Tibial artery (tissue), 4 donors: Measurements from ENCODE around the gene SIK2.

Experiments used
- DNase-seq, 2 donors: peaks; one replicate each; pipeline ENCODE4 v3.0.0-alpha.2; 2019
- H3K27ac ChIP-seq, 2 donors: fragments of 200-600 bp; sonication (generic) in 1 of 2; 1 replicate in 1 of 2; 2 replicates in 1 of 2; pipeline ENCODE4 v1.5.1; 2018 to 2019; ENCODE audit warnings: mild to moderate bottlenecking in 1 of 2
- H3K27me3 ChIP-seq, 2 donors: fragments of 200-600 bp; sonication (generic) in 1 of 2; one replicate each; pipeline versions ENCODE4 v1.5.1 to v1.6.0; 2016 to 2019
- H3K36me3 ChIP-seq, 3 donors: fragments of 200-600 bp; sonication (generic) in 2 of 3; one replicate each; pipeline ENCODE4 v1.5.1; 2016 to 2019; ENCODE audit warnings: mild to moderate bottlenecking in 2 of 3
- H3K4me1 ChIP-seq, 4 donors: fragments of 200-600 bp; sonication (generic) in 2 of 4; 1 replicate in 3 of 4; 2 replicates in 1 of 4; pipeline ENCODE4 v1.5.1; 2016 to 2019
- H3K4me3 ChIP-seq, 2 donors: fragments of 200-600 bp; sonication (generic) in 1 of 2; 1 replicate in 1 of 2; 2 replicates in 1 of 2; pipeline ENCODE4 v1.5.1; 2018 to 2019; ENCODE audit warnings: mild to moderate bottlenecking in 2 of 2
- H3K9me3 ChIP-seq, 3 donors: fragments of 200-600 bp; sonication (generic) in 1 of 3; one replicate each; pipeline ENCODE4 v1.5.1; 2016 to 2019
- CTCF ChIP-seq, 2 experiments: fragments of 200-600 bp in 1 of 2; fragments of 450-650 bp in 1 of 2; IDR thresholded peaks; one replicate each; pipeline ENCODE4 v1.5.1; 2017 to 2019; ENCODE audit warnings: antibody characterized with exemption in 2 of 2, mild to moderate bottlenecking in 1 of 2, moderate library complexity in 1 of 2
- intact Hi-C: fragments of 100-400 bp; cut with DNase I; formaldehyde crosslinking; loops from one replicate; pipeline ENCODE4 v1.15.0; 2023; ENCODE audit warnings: low total_unique reads

SIK2 gene

GRCh38 chr11:111589886-111590499, 12.3 kb upstream of the SIK2 start:
- no peaks in the 10 kb centered on the region for H3K4me1 ChIP-seq
- DNase-seq = no peak
- H3K9me3 ChIP-seq = no peaks in the 10 kb centered on the region
- H3K27me3 ChIP-seq = no peaks in the 10 kb centered on the region
- TF ChIP-seq CTCF (IDR thresholded peaks at IDR 0.05) = no peak
- intact Hi-C loops = no loop called here
- H3K4me3 ChIP-seq = no peak overlapping the region
- H3K36me3 ChIP-seq = no peaks in the 10 kb centered on the region
- H3K27ac ChIP-seq = no peak overlapping the region

GRCh38 chr11:111591187-111591960, 10.9 kb upstream of the SIK2 start:
- H3K27me3 ChIP-seq = no peaks in the 10 kb centered on the region
- no peaks in the 10 kb centered on the region for H3K9me3 ChIP-seq
- no peak overlapping the region for H3K4me3 ChIP-seq
- no peak for DNase-seq
- no peaks in the 10 kb centered on the region for H3K4me1 ChIP-seq
- intact Hi-C loops = no loop called here
- H3K36me3 ChIP-seq = no peaks in the 10 kb centered on the region
- H3K27ac ChIP-seq = no peak overlapping the region
- no peak for TF ChIP-seq CTCF (IDR thresholded peaks at IDR 0.05)

- H3K4me1 ChIP-seq = no peaks in the 10 kb centered on the region
- H3K36me3 ChIP-seq = no peaks in the 10 kb centered on the region
- no peaks in the 10 kb centered on the region for H3K9me3 ChIP-seq
- no peaks in the 10 kb centered on the region for H3K27me3 ChIP-seq
- no peak overlapping the region for H3K4me3 ChIP-seq
- TF ChIP-seq CTCF (IDR thresholded peaks at IDR 0.05) = no peak
- no peak overlapping the region for H3K27ac ChIP-seq
- intact Hi-C loops = no loop called here
- DNase-seq = no peak
Observed at GRCh38 chr11:111592491-111592890, 9.8 kb upstream of the SIK2 start.

GRCh38 chr11:111596319-111596718, 5.9 kb upstream of the SIK2 start:
- no peak for DNase-seq
- Histone ChIP-seq H3K27ac (no peak overlapping the region), H3K4me1 (peaks cover 0 to 3% (median under 1%) of the 10 kb centered on the region in 4 donors), H3K9me3 (no peaks in the 10 kb centered on the region), H3K4me3 (no peak overlapping the region), H3K27me3 (no peaks in the 10 kb centered on the region), H3K36me3 (no peaks in the 10 kb centered on the region)
- no peak for TF ChIP-seq CTCF (IDR thresholded peaks at IDR 0.05)
- intact Hi-C loops = no loop called here

GRCh38 chr11:111598148-111598547, 4.1 kb upstream of the SIK2 start:
- no peak for DNase-seq
- Histone ChIP-seq H3K36me3 (no peaks in the 10 kb centered on the region), H3K4me3 (peak overlapping the region in 1 of 2 donors; percentile 22), H3K27me3 (no peaks in the 10 kb centered on the region), H3K4me1 (peaks cover 0 to 10% (median 3%) of the 10 kb centered on the region in 4 donors), H3K9me3 (no peaks in the 10 kb centered on the region), H3K27ac (peak overlapping the region in 1 of 2 donors; percentile 32)
- intact Hi-C loops = no loop called here
- TF ChIP-seq CTCF (IDR thresholded peaks at IDR 0.05) = no peak
